H1 (cell line): Measurements from ENCODE around the gene MAGI1. TPM values are rescaled to one million over a fixed set of nuclear protein-coding genes. Genes with fewer than 3 reads are reported as not detected.

Experiments
- ATF3 ChIP-seq: IDR thresholded peaks from 2 replicates; pipeline ENCODE4 v1.6.1; 2011; ENCODE audit warnings: low read depth, mild to moderate bottlenecking, low read length; ENCODE audit not compliant: insufficient read depth
- RNF2 ChIP-seq: fragments of 200-900, 300-1000 bp; sonication (generic); IDR thresholded peaks from 2 replicates; pipeline ENCODE4 v1.7.1; 2016; ENCODE audit warnings: borderline replicate concordance, low read depth, mild to moderate bottlenecking, antibody characterized with exemption, low read length; ENCODE audit not compliant: poor library complexity, severe bottlenecking; ENCODE audit errors: missing control alignments
- polyA plus RNA-seq, 7 experiments: library from polyadenylated mRNA; depleted of rRNA in 3 of 7; stranded (reverse) in 5 of 7; unstranded in 2 of 7; fragments of >200 nt in 5 of 7; fragments of 200-250 nt in 2 of 7; gene quantifications; 1 replicate in 5 of 7; 2 replicates in 1 of 7; 4 replicates in 1 of 7; pipeline versions ENCODE4 v1.2.1 to v1.2.3, GENCODE V29; 2011 to 2013; ENCODE audit warnings: missing spikeins in 2 of 7, mixed read lengths in 2 of 7
- total RNA-seq: library from RNA; stranded (reverse); fragmentation: NEBNext Ultra II Directional; extraction: Animal tissue kit (Norgen Biotek cat#: 25700); gene quantifications from 2 replicates; pipeline ENCODE4 v1.2.1, GENCODE V29; 2021

Gene MAGI1
- total and polyA plus RNA-seq, 2 of the 8 experiments (the other 6 are each of a cell fraction or from before 2014, with no cell fraction given) = 19.8 to 78.0 TPM

- TF ChIP-seq ATF3 (no peak), RNF2 (no peak)
- TF ChIP-seq, all 59 proteins: peak for 0
Observed at GRCh38 chr3:65871305-65872141, 167.2 kb downstream of the MAGI1 start (continued).
